NCI-H524 (cell line): ENCODE data around the gene ADAMTS16.

Experiments used
- DNase-seq, 2 experiments: peaks; one replicate each; lab custom pipeline; 2025; lab: John Stamatoyannopoulos, UW

Gene ADAMTS16

DNA sequence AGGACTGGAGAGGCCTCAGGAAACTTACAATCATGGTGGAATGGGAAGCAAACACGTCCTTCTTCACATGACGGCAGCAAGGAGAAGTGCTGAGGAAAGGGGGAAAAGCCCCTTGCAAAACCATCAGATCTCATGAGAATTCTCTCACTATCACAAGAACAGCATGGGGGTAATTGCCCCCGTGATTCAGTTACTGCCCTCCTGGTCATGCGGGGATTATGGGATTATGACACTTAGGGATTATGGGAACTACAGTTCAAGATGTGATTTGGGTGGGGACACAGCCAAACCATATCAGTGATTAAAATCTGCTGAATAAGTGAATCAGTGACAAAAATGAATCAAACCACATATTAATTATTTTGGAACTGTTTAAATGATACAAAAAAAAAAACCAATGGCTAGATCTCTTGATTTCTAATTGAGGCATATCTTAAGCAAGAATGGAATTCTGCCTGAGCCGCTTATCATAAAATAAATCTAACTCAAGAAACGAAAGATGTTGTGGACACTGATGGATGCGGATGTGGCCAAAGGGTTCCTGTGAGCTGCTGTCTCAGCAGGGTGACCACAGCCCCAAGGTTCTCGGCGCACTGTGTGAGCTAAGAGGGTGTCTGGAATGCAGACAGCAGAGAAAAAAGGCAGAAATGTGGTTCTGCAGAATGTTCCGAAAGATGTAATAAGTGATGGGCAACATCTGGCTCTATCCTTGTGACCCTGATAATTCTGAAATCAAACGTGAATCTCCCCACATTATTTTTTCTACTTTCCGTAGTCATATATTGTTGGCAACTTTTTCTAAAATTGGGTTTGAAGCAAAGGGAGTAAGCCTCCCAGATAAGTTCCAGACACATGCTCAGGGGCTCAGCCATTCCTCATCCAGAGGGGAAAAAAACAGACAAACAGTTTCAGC lies 175.2 kb downstream of the ADAMTS16 start:
- peak in 1 of 2 experiments; percentile 27 for DNase-seq

DNA sequence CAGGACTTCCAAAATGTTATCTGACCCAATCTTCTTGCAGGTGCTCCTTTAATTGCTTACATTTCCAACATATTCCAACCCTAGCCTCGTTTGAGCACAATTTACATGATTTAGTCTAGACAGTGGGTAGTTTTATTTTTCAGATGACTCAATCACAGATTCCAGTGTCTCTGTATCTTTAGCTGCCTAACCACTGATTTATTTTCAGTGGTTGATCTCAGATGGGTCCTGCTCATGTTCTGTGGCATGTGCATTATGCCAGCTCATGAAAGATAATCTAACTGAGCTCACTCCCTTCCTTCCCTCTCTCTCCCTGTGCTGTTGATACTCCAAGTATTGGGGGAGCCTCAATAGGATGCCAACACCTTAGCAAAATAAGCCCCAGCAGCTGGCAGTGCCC lies 176.2 kb downstream of the ADAMTS16 start:
- DNase-seq: no peak

DNA sequence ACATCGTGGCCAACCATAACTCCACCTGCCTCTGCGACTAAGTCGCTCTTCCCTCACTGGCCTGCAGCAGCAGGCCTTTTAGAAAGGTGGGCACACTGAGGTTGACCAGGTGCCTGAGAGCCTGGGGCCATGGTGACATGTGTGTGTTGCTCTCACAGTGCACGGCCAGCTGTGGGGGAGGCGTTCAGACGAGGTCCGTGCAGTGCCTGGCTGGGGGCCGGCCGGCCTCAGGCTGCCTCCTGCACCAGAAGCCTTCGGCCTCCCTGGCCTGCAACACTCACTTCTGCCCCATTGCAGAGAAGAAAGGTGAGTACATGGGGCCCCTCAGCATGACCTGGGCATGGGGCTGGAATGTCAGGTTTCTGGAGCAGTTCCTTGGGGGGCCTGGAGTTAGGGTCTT lies 177.8 kb downstream of the ADAMTS16 start:
- peak in 1 of 2 experiments; percentile 19 for DNase-seq

DNA sequence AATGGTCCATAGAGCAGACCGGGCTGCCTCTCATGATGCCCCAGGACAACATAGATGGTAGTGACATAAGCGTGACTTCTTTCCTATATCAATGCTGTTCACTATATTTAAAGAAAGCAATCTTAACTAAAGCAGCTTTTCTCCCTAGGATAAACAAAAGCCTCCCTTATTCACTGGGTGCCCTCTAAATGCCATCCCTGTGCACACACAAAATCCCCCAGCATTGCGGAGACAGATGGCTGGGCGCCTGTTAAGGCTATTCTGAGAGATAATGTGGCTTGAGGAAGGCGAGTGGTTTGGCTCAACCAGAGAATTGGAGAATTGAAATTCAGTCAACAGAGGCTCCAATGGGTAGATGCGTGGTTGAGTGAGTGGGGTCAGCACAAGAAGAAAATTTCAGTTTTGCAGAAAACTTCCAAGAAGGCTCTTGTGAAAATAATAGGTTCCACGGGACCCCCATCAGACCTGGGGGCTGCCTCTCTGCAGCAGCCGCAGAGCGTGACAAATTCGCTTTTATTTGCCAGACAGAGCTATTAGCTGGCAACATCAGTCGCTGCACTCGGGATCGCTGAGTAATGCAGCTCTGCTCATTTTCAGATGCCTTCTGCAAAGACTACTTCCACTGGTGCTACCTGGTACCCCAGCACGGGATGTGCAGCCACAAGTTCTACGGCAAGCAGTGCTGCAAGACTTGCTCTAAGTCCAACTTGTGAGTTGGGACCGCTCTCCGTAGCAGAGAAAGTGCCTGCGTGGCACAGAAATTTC lies 178.5 kb downstream of the ADAMTS16 start:
- DNase-seq: peak; percentile 75 to 81

DNA sequence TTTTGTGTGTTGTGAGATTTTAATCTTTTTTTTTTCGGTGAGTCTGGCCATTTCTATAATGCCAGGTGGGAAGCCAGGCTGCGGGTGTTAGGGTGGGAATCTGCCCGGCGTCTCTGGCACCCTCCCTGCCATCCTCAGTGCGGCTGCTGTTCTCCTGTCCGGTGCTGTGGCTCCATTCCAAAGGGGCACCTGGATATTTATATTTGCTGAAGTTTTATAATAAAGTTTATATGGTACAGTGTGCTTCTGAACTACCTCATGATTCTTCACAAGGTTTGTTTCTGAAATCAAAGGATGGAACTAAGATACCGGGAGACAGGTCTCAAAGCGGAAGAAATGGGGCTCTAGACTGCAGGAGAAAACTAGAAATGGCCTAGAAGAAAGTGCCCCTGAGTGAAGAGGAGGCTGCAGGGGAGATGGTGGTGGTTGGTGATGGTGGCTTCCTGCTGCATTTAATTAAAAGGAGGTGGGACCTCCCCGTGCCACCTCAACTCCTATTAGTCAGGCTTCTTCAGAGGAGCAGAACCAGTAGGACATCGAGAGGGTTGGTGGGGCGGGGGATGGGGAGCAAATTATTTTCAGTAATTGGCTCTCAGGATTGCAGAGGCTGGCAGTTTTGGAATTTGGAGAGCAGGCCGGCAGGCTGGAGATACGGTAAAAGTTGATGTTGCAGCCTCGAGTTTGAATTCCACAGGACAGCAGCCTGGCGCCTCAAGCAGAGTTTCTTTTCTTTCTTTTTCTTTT lies 180.1 kb downstream of the ADAMTS16 start:
- DNase-seq: no peak

DNA sequence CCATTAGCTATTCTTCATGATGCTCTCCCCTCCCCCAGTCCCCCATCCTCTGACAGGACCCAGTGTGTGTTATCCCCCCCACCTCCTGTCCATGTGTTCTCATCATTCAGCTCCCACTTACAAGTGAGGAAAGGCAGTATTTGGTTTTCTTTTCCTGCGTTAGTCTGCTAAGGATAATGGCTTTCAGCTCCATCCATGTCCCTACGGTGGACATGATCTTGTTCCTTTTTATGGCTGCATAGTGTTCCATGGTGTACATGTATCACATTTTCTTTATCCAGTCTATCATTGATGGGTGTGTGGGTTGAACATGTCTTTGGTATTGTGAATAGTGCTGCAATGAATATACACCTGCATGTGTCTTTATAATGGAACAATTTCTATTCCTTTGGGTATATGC lies 181.0 kb downstream of the ADAMTS16 start:
- DNase-seq: no peak

DNA sequence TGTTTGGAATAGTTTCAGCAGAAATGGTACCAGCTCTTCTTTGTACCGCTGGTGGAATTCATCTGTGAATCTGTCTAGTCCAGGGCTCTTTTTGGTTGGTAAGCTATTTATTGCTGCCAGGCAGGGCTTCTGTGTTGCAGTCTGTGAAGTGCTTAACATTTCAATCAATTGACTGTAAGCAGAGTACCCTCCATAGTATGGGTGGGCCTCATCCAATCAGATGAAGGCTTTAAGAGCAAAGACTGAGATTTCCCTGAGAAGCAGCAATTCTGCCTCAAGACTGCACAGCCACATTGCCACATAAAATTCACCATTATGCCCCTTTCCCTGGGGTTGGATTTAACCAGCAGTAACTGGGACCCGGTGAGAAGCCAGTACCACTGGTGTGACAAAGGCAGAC lies 183.4 kb downstream of the ADAMTS16 start:
- DNase-seq: no peak

DNA sequence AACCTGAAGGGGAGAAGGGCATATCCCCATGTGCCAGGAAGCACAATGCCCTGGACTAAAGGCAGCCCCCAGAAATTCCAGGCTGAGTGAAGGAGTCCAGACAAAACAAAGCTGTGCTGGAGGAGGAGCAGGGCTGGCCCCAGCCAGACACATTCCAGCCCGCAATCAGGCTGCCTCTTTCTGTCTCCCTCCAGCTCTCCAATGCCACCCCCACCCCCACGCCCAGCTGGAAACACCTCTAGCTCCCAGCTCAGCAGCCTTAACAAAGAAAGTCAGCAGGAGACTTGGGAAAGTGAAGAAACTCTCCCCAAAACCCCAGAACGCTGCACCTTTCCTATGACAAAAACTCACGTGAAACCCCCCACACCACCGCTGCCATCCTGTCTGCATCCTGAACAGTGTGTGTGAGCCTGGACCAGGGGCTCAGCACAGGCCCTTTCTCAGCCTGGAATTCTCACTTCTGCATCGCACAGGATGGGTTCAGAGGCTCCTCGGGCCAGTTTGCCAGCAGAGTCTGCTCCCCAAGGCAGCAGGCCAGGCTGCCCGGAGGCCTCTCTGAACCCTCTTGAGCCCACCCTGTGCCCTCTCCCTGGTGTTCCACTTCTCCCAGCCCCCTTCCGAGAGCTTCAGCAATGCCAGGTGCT lies 186.1 kb downstream of the ADAMTS16 start:
- DNase-seq: no peak

DNA sequence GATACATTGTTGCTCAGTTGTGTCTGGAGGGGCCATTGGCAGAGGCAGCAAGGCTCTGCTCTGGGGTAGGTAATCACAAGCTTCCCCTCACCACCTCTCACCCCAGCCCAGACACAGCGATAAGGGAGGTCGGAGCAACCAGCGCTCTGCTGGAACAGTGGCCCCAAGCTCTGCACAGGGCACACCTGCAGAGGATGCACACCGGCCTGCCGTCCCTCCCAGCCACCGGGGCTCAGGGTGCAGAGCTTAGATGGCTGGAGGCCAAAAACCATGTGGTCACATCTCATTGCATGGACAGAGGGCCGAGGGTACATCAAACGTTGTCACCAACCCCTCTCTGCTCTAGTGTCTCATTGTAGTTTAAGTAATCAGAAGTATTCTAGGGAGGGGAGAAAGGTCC lies 187.0 kb downstream of the ADAMTS16 start:
- DNase-seq: no peak

DNA sequence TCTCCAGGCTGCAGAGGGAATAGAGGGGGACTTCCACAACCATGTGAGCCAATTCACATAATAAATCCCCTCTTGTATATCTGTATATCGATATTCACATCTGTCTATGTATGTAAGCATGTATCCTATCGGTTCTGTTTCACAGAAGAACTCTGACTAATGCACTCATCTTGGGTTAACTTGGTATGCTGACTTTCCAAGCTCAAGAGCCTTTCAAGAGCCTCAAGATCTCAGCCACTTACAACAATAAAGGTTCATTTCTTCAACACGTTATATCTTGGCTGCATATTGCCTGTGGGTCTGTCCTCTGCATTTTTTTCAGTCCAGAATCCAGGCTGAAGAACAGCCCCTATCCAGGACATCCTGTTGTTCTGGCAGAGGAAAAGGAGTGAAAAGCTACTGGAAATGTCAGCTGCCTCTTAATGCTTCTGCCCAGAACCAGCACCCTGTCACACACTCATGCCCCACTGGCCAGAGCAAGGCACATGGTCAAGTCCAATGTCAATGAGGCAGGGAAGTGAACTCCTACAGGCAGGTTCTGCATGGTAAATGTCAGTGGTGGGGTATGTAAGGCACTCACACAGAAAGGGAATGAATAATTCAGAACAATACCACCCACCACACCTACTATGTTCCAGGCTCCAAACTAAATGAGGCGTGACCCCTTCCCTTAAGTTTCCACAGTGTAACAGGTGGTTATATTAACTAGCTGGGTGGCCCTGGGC lies 190.8 kb downstream of the ADAMTS16 start:
- DNase-seq: no peak

DNA sequence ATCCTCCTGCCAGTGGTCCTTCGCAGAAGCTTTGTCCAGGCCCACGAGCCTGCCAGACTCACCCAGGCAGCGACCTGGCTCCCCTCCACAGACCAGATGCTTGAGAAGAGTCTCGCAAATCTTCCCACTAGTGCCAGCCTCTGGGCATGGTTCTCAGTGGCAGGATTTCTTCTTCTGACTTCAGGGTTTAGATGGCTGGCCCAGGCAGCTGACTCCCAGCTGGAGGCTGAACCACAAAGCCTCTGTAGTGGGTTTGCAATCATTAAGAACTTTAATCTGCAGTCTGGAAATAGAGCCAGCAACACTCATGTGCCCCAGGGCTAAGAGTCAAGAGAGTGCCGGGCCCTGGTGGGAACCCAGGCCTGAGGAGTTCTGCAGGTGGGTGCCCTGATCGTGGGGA lies 191.7 kb downstream of the ADAMTS16 start:
- DNase-seq: peak in 1 of 2 experiments; percentile 54

DNA sequence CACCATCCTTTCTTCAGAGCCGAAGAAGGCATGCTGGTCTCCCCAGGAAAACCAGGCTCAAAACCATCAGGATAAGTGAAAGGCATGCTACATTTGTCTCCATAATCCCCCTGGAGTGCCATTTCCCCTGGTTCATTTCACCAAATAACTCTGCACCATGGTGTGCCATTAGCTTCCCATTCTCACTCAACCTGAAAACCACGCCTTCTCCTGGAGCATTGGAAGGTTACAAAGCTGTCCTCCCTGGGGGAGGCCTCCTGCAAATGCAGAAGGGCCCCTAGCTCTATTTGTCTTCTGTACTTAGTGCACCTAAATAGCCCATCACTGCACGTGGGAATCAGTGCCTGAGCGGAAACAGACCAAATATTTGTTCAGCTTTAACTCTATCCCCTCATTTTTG lies 192.2 kb downstream of the ADAMTS16 start:
- DNase-seq: no peak

DNA sequence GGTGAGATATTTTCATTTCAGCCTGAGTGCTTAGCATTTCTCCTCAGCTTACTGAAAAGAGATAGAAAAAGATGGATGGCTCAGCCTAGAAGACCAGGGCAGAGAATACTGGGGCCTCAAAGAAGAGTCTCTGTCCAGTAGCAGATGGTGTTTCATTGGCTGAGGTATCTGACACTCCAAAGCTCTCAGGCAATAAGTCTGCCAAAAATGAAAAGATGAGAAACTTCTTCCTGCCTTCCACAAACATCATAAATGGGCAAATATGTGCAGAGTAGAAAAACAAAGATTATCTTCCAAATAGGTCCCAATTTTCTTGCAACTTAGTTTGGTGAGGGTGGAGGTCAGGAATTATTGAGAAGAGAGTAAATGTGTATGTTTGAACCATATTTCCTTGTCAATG lies 195.0 kb downstream of the ADAMTS16 start:
- no peak for DNase-seq

DNA sequence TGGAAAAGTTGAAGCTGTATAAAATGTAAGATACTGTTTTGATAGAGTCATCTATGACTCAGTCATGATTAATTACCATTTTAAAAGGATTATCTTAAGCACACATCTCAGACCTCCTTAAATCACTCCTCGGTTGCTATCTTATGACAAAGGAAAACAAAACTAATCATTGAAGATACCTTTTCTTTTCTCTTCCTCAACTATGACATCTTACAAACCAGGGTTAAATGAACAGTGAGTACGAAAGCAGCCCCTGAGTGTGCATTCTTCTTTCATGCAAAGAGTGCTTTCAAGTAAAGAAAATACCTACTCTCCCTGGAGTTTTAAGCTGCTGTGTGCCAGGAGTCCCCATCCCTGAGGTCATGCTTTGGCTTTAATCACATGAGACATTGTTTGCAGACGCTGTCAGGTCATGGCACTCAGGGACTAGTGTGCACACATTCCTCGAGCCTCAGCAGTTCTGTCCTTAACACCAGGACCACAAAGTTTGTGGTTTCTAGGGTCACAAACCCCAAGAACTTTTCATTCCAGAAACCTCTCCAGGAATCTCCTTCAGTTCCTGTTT lies 195.7 kb downstream of the ADAMTS16 start:
- DNase-seq: no peak

DNA sequence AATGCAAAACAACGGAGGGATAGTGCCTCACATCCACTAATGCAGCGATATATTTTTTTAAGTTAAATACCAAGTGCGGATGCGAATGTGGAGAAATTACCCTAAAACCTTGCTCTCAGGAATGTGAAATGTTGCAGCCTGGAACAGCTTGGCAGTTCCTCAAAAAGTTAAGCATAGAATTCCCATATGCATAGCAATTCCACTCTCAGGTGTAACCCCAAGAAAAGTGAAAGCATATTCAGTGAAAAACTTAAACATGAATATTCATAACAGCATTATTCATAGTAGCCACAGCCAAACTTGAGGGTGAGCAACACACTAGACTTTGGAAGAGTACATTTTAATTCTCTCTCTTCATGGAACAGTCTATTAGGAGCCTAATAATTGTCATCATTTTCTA lies 199.1 kb downstream of the ADAMTS16 start:
- no peak for DNase-seq

DNA sequence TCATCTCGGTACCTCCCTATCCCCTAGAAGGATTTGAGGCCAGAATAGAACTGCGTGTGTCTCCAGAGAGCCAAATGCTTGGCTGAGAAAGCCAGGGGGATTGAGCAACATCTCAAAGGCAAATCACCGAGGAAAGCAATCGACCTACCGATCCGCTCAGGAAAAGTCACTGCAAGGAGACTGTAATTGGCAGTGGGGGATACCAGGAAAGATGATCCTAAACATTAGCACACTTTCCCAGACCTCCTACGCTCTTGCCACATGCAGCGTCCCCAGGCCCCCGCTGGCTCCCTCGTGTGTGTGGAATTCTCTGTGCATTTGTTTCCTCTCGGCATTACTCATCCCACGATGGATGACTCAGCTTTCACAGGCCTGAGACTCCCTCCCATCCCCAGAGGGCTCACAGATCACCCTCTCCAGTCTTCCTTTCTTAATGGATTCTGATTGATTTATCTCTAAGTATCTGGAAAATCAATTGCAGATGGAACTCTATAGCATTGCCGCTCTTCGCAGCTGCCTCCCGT lies 200.1 kb downstream of the ADAMTS16 start:
- no peak for DNase-seq

DNA sequence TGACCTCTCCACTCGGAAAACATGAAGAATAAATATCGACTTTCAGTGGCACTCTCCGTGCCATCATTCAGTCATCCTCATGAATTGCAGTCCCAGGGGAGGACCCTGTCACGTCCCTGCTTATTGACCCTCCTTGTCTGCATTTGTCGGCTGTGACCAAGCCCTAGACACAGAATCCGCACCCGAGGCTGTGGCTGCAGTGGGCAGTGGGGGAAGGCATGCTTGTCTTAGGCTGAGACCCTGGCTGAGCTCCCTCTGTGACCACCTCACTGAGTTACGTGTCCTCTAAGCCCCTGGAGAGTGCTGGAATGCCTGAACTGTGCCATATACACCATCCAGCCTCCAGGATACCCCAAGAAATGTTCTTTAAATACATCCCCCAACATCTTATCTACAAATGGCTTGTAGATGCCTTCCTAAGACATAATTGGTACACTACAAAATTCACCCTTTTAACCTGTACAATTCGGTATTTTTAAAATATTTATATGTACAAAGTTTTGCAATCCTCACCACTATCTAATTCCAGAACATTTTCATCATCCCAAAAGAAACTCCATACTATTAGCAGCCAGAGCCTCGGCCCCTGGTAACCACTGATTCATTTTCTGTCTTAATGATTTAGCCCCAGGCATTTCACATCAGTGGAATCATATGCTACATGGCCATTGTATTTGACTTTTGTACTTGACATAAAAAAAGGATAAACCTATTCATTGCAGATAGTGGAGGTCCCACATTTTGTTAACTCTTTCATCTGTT lies 201.6 kb downstream of the ADAMTS16 start:
- no peak for DNase-seq

DNA sequence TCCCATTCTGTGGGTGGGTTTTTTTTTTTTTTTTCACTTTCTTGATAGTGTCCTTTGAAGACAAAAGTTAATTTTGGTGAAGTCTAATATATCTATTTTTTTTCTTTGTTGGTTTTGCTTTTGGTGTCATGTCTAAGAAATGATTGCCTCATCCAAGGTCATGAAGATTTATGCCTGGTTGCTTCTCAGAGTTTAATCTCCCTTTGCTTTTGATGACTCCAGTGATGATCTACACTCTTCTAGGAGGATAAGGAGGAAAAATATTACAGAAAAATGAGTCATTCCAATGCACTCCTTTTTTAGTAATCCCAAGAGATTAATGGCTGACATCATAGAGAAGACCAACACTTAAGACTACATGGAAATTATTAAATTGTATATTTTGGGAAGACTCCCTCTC lies 202.7 kb downstream of the ADAMTS16 start:
- no peak for DNase-seq

DNA sequence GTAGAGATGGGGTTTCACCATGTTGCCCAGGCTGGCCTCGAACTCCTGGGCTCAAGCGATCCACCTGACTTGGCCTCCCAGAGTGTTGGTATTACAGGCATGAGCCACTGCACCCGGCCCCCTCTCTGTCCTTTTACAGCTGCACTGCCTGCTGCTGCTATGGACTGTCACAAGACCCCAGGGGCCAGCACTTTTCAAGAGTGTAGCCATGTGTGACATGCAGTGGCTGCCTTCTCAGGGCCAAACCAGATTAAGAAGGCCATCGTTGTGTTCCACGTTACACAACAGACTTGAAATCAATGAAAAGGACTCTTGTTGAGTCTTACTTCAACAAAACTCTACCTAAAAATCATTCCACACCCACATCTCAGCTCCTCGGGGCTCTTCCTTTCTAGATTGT lies 203.4 kb downstream of the ADAMTS16 start:
- no peak for DNase-seq

DNA sequence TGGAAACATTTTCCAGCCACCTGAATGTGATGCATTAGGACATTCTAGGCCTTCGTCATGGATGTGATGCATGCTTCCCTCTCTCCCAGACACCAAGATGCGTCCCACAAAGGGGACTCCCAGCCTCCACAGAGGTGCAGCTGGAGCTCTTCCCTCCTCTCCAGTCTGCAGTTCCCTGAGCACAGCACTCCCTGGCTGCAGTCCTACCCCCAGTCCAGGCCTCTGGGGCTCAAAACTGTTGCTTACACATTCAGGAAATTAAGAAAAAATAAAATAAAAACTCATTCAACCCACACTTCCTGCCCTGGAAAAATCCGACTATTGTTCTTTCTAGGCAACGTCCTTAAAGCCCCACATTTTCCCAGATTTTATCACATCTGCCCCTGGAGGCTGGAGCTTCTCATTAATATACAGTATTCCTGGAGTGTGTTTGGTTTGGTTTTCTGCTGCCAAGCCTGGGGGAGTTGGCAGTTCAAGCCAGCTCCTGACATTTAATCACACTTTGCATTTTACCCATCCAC lies 204.0 kb downstream of the ADAMTS16 start:
- no peak for DNase-seq
